ENCODE measurements around the gene SERPINB10. TPM values are rescaled to one million over a fixed set of nuclear protein-coding genes. Genes with fewer than 3 reads are reported as not detected.

SERPINB10 gene
- total RNA-seq, 2 donors from 2014 or later, result not detected

DNA sequence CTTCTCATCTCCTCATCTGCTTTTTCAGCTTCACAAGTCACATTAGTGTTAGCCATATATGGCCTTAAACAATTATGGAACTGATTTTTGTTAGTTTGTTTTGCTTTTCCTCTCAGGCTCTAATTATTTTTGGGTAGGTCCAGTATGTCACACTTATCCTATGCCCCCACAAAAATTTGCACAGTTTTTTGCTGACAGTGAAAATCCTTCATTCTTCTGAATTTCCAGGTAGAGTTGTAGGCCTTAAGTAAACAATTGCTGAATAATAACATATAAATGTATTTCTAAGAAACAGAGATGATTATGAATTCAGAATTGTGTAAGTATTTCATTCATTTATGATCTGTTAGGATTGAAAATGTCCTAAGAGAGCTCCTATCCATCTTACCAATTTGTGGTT, 8.6 kb upstream of the SERPINB10 start:
- H3K9me3 ChIP-seq, result no peaks in the 10 kb centered on the region
- TF ChIP-seq, protein P1, sequence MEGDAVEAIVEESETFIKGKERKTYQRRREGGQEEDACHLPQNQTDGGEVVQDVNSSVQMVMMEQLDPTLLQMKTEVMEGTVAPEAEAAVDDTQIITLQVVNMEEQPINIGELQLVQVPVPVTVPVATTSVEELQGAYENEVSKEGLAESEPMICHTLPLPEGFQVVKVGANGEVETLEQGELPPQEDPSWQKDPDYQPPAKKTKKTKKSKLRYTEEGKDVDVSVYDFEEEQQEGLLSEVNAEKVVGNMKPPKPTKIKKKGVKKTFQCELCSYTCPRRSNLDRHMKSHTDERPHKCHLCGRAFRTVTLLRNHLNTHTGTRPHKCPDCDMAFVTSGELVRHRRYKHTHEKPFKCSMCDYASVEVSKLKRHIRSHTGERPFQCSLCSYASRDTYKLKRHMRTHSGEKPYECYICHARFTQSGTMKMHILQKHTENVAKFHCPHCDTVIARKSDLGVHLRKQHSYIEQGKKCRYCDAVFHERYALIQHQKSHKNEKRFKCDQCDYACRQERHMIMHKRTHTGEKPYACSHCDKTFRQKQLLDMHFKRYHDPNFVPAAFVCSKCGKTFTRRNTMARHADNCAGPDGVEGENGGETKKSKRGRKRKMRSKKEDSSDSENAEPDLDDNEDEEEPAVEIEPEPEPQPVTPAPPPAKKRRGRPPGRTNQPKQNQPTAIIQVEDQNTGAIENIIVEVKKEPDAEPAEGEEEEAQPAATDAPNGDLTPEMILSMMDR (IDR thresholded peaks at IDR 0.05), result no peak
- H3K4me1 ChIP-seq (ENCODE audit: control insufficient read depth in 1 of 2, low read depth in 2 of 2), result no peaks in the 10 kb centered on the region
- H3K4me3 ChIP-seq, result no peak overlapping the region
- DNase-seq (ENCODE audit: low spot score) (no peak), ATAC-seq (ENCODE audit: insufficient number of reproducible peaks, low FRiP score, low read depth) (no peak)
- no peaks in the 10 kb centered on the region for H3K27me3 ChIP-seq (replicated peaks; ENCODE audit: insufficient read depth)
- H3K36me3 ChIP-seq, result no peaks in the 10 kb centered on the region
- no peak overlapping the region for H3K27ac ChIP-seq

DNA sequence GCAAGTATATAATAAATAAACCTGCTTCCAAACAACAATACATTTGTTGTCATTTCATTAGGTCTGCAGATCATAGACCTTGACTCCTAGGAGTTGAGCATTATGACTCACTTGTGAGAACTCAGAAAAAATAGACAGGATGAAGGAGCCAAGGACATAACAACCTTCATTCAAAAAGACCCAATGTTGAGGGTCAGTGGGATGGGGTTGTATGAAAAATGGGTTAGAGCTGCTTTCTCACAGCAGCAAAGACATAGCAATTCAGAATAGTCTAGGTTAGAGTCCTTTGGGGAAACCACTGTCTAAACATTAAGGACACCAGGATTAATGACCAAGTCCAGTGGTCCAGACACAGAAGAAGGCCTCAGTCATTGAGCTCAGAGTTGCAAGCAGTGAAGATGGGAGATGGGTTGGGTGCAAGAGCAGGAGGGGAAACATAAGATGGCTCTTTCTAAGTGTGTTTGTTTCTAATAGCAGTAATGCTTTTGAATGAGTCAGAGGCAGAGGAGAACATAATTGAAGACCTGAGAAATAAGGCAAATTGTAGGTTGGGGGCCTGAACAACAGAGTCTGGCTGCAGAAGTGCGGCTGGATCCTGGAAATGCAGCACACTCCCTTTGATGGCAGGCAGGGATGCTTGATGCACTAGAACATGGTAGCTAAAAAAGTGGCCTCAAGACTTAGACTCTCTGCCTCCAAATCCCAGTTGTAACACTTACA, 3.7 kb upstream of the SERPINB10 start:
- Histone ChIP-seq H3K36me3 (no peaks in the 10 kb centered on the region), H3K4me3 (no peak overlapping the region), H3K27ac (no peak overlapping the region), H3K9me3 (no peaks in the 10 kb centered on the region), H3K27me3 (replicated peaks; ENCODE audit: insufficient read depth) (no peaks in the 10 kb centered on the region), H3K4me1 (ENCODE audit: control insufficient read depth in 1 of 2, low read depth in 2 of 2) (no peaks in the 10 kb centered on the region)
- no peak for ATAC-seq (ENCODE audit: insufficient number of reproducible peaks, low FRiP score, low read depth)
- TF ChIP-seq, protein P1 (IDR thresholded peaks at IDR 0.05), result no peak
- no peak for DNase-seq (ENCODE audit: low spot score)

DNA sequence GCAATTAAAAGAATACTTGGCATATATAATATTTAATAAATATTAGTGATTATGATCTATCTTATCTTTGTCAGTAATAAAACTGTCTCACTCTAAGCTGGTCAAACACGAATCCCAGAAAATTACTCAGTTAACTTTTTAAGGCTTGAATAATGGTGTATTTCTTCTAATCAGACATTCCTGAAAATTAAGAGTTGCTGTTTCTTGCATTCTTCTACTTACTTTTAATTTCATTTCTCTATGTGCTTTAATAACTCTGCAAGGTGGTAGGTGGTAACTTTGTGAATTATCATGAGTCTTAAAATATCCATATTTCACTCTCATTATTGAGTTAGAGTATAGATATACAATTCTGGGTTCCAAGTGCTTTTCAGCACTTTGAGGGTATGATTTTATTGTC, 3.1 kb upstream of the SERPINB10 start:
- no peak for DNase-seq (ENCODE audit: low spot score)
- no peak for ATAC-seq (ENCODE audit: insufficient number of reproducible peaks, low FRiP score, low read depth)
- no peaks in the 10 kb centered on the region for H3K4me1 ChIP-seq (ENCODE audit: control insufficient read depth in 1 of 2, low read depth in 2 of 2)
- TF ChIP-seq, protein P1 (IDR thresholded peaks at IDR 0.05), result no peak
- no peaks in the 10 kb centered on the region for H3K36me3 ChIP-seq
- no peaks in the 10 kb centered on the region for H3K27me3 ChIP-seq (replicated peaks; ENCODE audit: insufficient read depth)
- no peak overlapping the region for H3K4me3 ChIP-seq
- H3K9me3 ChIP-seq, result no peaks in the 10 kb centered on the region
- no peak overlapping the region for H3K27ac ChIP-seq

DNA sequence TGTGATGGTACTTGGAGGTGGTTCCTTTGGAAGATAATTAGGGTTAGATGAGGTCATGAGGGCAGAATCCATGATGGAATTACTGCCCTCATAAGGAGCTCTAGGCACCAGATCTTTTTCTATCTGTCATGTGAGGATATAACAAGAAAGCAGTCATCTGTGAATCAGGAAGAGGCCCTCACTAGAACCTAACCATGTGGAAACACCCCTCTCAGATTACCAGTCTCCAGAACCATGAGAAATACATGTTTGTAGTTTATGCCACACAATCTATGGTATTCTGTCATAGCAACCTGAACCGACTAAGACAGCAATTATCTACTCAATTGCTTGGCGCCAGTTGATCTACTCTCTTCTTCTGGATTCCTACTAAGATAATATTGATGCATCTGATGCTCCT, 2.4 kb upstream of the SERPINB10 start:
- no peaks in the 10 kb centered on the region for H3K36me3 ChIP-seq
- no peaks in the 10 kb centered on the region for H3K4me1 ChIP-seq (ENCODE audit: control insufficient read depth in 1 of 2, low read depth in 2 of 2)
- H3K9me3 ChIP-seq, result no peaks in the 10 kb centered on the region
- TF ChIP-seq, protein P1 (IDR thresholded peaks at IDR 0.05), result no peak
- no peaks in the 10 kb centered on the region for H3K27me3 ChIP-seq (replicated peaks; ENCODE audit: insufficient read depth)
- ATAC-seq (ENCODE audit: insufficient number of reproducible peaks, low FRiP score, low read depth), result no peak
- no peak overlapping the region for H3K4me3 ChIP-seq
- DNase-seq (ENCODE audit: low spot score), result no peak
- H3K27ac ChIP-seq, result no peak overlapping the region

DNA sequence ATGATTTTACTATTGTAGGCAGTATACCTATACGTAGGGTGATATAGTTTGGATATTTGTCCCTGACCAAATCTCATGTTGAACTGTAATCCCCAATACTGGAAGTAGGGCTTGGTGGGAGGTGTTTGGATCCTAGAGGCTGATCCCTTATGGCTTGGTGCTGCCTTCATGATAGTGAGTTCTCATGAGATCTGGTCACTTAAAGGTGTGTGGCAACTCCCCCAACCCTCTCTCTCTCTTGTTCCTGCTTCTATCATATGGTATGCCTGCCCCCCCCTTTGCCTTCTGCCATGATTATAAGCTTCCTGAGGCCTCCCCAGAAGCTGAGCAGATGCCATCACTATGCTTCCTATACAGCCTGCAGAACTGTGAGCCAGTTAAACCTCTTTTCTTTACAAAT, 1.7 kb upstream of the SERPINB10 start:
- Histone ChIP-seq H3K27ac (no peak overlapping the region), H3K27me3 (replicated peaks; ENCODE audit: insufficient read depth) (no peaks in the 10 kb centered on the region), H3K4me1 (ENCODE audit: control insufficient read depth in 1 of 2, low read depth in 2 of 2) (no peaks in the 10 kb centered on the region), H3K4me3 (no peak overlapping the region), H3K9me3 (no peaks in the 10 kb centered on the region), H3K36me3 (no peaks in the 10 kb centered on the region)
- TF ChIP-seq, protein P1 (IDR thresholded peaks at IDR 0.05), result no peak
- DNase-seq (ENCODE audit: low spot score) (no peak), ATAC-seq (ENCODE audit: insufficient number of reproducible peaks, low FRiP score, low read depth) (no peak)
